8988T (cell line): Measurements from ENCODE around the gene CPLX1.
"Not testable (repeated sequence)": the region's sequence is repeated elsewhere in the genome, so short reads cannot be mapped to it uniquely, and the experiment has no call there.

Experiments used
- DNase-seq: peaks from one replicate; pipeline ENCODE4 v3.0.0; 2011

Gene CPLX1

GRCh38 chr4:818106-818921 lies 7.6 kb downstream of the CPLX1 start:
- DNase-seq: no peak

DNA sequence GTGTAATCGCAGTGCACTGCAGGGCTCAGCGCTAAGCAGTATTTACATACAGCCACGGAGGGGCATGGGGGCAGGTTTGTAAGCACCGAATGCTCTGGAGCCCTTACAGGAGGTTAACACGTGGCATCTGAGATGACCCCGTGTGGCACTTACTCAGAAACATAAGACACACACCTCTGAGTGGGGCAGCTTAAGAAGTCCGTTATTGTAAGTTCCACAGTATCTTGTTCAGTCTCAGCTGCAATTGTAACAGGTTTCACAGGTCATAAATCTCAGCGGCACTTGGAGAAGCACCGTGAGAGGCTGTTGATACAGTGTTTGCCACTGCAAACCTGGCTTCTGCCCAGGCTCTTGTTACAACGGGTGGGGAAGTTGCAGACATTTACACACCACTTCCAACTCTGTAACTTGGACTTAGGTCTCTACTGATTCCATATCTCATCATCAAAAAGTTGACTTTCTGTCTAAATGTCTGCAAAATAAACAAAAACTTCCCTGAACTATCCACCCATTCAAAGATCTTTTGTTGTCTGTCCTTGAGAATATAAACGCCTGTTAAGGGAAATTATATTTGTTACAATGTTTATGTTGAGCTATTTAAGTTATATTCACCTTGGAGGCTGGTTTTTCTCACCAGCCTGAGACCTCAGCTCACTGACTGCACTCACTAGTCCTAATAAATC lies 10.3 kb downstream of the CPLX1 start:
- no peak for DNase-seq

DNA sequence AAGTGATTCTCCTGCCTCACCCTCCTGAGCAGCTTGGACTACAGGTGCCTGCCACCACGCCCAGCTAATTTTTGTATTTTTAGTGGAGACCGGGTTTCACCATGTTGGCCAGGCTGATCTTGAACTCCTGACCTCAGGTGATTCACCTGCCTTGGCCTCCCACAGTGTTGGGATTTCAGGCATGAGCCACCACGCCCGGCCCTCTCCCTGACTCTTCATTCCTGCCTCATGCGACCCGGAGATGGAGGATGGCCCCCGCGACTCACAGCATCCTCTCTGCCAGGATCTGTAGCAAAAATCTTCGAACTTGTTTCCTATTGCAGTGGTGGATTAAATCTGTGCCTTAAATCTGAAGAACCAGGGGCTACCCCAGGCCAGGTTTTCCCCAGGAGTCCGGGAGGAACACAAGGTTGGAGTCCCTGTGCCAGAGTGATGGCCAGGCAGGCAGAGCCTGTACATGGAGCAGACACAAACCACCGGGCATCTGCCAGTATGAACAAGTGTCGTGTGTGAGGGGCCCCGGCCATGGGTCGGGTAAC lies 11.5 kb downstream of the CPLX1 start:
- DNase-seq: no peak

DNA sequence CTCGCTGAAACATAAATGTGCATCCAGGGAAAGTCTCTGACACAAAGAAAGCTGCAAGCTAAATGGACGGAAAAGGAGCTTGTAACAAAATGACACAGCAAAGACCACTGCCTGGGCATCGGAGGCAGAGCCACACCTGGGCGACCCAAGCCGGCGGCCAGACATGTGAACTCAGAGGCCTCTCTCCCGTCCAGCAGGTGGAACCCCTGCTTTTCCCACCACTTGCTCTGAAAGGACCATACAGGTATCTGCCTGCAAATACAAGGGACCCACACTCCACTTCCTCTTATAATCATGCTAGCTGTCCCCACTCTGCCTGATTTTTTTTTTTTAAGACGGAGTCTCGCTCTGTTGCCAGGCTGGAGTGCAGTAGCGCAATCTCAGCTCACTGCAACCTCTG lies 12.0 kb downstream of the CPLX1 start:
- no peak for DNase-seq

- DNase-seq: no peak
Measured at GRCh38 chr4:808860-809570, 16.9 kb downstream of the CPLX1 start.

- DNase-seq: no peak
Measured at GRCh38 chr4:807792-808191, 18.1 kb downstream of the CPLX1 start.

DNA sequence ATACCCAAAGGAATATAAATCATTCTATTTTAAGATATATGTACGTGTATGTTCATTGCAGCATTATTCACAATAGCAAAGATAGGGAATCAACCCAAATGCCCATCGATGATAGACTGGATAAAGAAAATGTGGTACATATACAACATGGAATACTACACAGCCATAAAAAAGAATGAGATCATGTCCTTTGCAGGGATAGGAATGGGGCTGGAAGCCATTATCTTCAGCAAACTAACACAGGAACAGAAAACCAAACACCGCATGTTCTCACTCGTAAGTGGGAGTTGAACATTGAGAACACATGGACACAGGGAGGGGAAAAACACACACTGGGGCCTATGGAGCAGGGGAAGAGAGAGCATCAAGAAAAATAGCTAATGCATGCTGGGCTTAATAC lies 18.9 kb downstream of the CPLX1 start:
- not testable (repeated sequence) for DNase-seq

GRCh38 chr4:804804-805203 lies 21.1 kb downstream of the CPLX1 start:
- DNase-seq: no peak

DNA sequence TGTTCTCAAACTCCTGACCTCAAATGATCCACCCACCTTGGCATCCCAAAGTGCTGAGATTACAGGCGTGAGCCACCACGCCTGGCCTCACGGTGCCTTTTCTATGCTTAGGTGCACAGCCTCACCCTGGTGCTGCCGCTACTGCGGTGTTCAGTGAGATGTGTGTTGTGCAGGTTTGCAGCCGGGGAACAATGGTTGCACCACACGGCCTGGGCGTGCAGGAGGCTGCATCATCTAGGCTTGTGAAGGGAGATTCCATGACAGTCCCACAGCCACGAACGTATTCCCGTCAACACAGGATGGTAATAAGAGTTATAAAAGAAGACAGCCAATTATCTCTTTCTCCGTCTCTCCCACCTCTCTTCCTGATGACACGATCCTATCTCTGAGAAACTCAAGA lies 22.0 kb downstream of the CPLX1 start:
- DNase-seq: no peak

DNA sequence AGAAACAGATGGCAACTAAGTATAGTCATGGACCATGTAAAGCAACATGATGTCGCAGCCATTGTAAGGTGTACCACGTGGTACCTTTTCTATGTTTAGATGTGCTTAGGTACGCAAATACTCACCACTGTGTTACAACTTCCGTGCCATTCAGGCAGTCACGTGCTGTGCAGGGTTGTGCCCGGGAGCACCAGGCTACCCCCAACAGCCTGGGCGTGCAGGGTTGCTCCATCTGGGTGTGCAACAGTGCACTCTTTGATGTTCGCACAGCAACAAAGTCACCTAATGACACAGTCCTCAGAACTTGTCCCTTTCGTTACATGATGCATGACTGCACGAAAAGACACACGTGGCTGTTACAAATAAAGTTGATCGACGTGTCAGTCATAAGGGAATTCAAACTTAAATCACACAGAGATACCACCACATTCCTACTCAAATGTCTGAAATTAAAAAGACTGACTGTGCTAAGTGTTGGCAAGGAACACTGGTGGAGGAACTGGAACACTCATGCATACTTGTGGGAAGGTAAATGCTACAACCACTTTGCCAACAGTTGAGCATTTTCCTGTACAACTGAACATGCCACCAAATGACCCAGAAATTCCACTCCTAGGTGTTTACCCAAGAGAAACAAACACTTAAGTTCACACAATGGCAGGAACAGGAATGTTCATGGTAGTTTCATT lies 24.3 kb downstream of the CPLX1 start:
- DNase-seq: no peak

GRCh38 chr4:797066-797465 lies 28.9 kb downstream of the CPLX1 start:
- DNase-seq: no peak

DNA sequence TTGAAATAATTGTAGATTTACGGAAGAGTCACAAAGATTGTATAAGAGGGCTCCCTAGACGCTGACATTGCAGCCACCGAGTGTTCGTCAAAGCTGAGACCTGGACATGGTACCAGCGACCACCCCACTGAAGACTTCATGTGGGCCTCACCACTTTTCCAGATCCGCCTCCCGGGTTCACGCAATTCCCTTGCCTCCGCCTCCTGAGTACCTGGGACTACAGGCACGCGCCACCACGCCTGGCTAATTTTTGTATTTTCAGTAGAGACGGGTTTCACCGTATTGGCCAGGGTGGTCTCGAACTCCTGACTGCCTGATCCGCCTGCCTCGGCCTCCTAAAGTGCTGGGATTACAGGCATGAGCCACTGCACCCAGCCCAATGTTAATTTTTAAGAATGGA lies 29.7 kb downstream of the CPLX1 start:
- no peak for DNase-seq

GRCh38 chr4:795726-796119 lies 30.2 kb downstream of the CPLX1 start:
- no peak for DNase-seq

DNA sequence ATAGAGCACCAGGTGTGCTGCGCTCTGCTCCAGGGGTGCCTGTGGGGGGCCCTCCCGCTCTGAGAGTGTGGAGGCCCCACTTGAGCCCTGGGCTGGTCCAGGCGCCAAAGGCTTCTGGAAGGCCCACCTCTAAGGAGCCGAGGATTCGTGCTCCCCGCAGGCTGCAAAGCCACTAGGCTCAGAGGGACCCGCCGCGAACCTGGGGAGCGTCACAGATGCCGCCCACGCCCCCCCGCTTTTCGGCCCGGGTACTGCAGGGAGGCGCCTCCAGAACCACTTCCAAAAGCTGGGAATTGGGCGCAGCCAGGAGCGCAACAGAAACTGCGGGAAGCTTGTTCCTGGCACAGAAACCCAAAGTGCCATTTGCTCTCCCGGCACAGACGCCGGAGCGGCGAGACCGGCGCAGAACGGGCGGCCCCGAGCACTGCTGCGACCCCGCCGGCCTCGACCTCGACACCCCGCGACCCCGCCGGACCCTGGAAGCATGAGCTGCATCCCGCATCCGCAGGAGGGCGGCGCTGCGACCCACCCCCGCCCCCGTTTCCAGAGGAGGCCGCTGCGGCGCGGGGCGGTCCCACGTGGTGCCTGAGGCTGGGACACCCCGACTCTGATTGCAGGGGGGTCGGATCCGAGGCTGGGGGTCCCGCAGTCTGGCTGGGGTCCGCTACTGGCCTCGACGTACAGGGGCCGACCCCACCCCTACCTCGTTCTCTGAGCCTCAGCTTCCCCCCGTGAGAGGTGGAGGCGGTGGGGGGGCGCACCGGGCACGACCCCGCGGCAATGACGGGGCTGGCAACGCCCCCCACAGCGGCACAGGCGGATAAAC lies 30.8 kb downstream of the CPLX1 start:
- no peak for DNase-seq

- DNase-seq: no peak
Measured at GRCh38 chr4:793941-794621, 31.8 kb downstream of the CPLX1 start.

DNA sequence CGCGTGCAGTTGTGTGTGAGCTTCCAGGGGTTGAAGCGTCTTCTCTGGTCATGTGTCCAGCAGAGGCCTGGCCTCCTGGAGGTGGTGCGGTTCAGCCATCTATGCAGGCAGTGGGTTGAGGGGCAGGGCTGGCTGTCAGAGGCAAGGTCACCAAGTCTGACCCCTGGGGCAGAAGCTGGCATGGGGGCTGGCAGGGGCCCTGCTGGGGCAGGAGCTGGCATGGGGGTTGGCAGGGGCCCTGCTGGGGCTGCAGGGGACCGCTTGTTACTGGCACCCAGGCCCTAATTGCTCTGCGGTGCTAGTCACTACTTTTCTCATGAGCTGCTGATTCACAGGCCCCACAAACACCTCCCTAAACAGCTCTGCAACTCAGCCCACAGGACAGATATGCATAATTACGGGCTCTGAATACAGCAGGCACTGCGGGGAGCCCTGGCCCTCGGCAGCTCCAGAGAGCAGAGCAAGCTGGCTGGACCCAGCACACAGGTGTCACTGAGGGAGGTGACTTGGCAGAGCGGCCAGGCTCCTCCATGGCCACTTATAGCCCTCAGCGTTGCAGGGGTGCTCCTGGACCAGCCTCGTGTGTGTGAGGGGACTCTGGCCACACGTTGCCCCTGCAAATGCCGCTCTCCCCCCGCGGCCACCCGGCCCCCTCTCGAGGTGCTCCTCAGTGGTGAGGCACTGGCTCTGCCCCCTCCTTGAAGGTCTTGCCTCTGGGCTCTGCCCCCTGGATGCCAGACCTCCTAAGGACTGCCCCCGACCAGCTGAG lies 32.7 kb downstream of the CPLX1 start:
- no peak for DNase-seq

DNA sequence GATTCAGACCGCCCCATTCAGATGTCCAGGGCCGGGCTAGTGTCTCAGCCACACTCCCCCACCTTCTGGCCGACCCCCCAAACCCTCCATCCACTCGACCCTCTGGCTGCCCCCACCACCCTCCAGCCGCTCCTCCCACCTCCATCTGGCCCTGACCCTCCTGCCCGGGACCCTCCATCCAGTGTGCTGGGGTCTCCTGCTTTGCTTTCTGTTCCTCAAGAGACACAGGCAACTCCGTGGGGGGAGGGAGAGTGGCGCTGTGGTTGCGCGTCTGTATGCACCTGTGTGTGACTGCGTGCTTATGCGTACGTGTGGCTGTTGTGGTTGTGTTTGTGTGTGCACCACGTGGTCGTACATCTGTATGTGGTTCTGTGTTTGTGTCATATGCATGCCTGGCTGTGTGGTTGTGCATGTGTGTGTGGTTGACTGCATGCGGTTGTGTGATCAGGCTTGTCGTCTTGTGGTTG lies 33.3 kb downstream of the CPLX1 start:
- no peak for DNase-seq

- DNase-seq: no peak
Measured at GRCh38 chr4:791898-792625, 33.9 kb downstream of the CPLX1 start.

GRCh38 chr4:791252-791897 lies 34.6 kb downstream of the CPLX1 start:
- no peak for DNase-seq
